GM12891 (cell line): ENCODE results near the gene NEB.

Source experiments
- PAX5 ChIP-seq: IDR thresholded peaks from 2 replicates; pipeline ENCODE4 v1.6.1; 2011; ENCODE audit warnings: low read length, moderate library complexity, mild to moderate bottlenecking; ENCODE audit not compliant: insufficient read depth, severe bottlenecking
- POLR2A ChIP-seq: IDR thresholded peaks from 2 replicates; pipeline ENCODE4 v1.6.1; 2011; ENCODE audit warnings: low read depth, low read length, control low read depth
- POLR2AphosphoS5 ChIP-seq: IDR thresholded peaks from 2 replicates; pipeline ENCODE4 v1.6.1; 2011; ENCODE audit warnings: low read depth, low read length, control low read depth
- SPI1 ChIP-seq: IDR thresholded peaks from 2 replicates; pipeline ENCODE4 v1.6.1; 2011; ENCODE audit warnings: low read depth, low read length, control low read depth
- TAF1 ChIP-seq: IDR thresholded peaks from 2 replicates; pipeline ENCODE4 v1.6.1; 2011; ENCODE audit warnings: low read depth, low read length, control low read depth

DNA sequence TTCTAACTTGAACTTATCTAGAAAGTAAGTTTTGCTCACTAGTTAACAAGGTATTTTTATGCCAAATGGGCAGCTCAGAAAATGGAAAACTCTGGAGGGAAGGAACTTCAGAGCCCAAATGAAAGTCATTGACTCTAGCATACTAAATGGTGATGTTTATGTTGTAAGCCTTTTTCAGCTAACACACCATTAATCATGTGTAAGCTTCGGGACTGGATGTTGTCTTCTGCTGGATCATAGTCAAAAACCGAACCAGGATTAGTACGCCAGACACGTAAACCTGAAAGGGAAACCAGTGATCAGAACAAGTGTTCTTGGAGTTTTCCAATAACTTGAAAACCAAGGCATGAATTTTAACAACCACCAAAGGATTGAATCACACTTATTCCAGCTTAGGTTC lies 242.8 kb downstream of the NEB start:
- TF ChIP-seq POLR2A: no peak
- no peak for TF ChIP-seq POLR2AphosphoS5
- TF ChIP-seq SPI1: no peak
- no peak for TF ChIP-seq PAX5
- no peak for TF ChIP-seq TAF1
